ENCODE data around the gene GNG12. TPM values are rescaled to one million over a fixed set of nuclear protein-coding genes. Genes with fewer than 3 reads are reported as not detected.

GNG12 gene
- total RNA-seq, 1 experiment from 2014 or later = 23.7 TPM

DNA sequence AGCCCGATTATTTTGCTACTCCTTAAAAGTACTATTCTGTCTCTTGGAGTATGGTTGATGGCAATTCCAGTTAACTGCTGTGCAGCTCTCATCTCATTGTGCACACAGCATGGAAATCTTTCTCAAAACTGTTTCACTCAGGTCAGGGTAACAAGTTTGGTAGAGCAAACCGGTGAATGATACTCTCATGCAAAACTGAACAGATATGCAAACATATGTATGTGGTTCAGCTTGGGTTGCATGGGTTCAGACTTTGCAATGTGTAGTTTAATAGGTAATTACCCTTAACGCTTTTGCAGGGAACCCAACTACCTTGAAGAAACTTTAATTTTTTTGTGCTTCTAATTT, 146.1 kb downstream of the GNG12 start:
- DNase-seq (ENCODE audit: low spot score) (no peak), ATAC-seq (no peak)
- peaks cover 13% of the 10 kb centered on the region for H3K36me3 Mint-ChIP-seq
- peaks cover 28% of the 10 kb centered on the region for H3K4me1 Mint-ChIP-seq
- ChIA-PET CTCF (interaction anchor here (0.7 to 3.6 kb wide), 6 partner anchors 59 to 155 kb away, joined by 3 to 46 read pairs (median 4); no protein-coding TSS in a partner anchor), POLR2A (interaction anchor here (0.7 to 1.4 kb wide), 2 partner anchors 13 to 66 kb away, joined by 3 to 4 read pairs; no protein-coding TSS in a partner anchor)
- peak overlapping the region; percentile 88 for H3K4me3 Mint-ChIP-seq
- H3K9me3 Mint-ChIP-seq = no peaks in the 10 kb centered on the region
- TF ChIP-seq, protein P1, sequence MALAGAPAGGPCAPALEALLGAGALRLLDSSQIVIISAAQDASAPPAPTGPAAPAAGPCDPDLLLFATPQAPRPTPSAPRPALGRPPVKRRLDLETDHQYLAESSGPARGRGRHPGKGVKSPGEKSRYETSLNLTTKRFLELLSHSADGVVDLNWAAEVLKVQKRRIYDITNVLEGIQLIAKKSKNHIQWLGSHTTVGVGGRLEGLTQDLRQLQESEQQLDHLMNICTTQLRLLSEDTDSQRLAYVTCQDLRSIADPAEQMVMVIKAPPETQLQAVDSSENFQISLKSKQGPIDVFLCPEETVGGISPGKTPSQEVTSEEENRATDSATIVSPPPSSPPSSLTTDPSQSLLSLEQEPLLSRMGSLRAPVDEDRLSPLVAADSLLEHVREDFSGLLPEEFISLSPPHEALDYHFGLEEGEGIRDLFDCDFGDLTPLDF (CRISPR knock-in tag; IDR thresholded peaks at IDR 0.05) = no peak
- no peaks in the 10 kb centered on the region for H3K27me3 Mint-ChIP-seq (ENCODE audit: low read depth)
- peak overlapping the region; percentile 97; the same call in 1 of the 2 replicates for H3K27ac Mint-ChIP-seq

DNA sequence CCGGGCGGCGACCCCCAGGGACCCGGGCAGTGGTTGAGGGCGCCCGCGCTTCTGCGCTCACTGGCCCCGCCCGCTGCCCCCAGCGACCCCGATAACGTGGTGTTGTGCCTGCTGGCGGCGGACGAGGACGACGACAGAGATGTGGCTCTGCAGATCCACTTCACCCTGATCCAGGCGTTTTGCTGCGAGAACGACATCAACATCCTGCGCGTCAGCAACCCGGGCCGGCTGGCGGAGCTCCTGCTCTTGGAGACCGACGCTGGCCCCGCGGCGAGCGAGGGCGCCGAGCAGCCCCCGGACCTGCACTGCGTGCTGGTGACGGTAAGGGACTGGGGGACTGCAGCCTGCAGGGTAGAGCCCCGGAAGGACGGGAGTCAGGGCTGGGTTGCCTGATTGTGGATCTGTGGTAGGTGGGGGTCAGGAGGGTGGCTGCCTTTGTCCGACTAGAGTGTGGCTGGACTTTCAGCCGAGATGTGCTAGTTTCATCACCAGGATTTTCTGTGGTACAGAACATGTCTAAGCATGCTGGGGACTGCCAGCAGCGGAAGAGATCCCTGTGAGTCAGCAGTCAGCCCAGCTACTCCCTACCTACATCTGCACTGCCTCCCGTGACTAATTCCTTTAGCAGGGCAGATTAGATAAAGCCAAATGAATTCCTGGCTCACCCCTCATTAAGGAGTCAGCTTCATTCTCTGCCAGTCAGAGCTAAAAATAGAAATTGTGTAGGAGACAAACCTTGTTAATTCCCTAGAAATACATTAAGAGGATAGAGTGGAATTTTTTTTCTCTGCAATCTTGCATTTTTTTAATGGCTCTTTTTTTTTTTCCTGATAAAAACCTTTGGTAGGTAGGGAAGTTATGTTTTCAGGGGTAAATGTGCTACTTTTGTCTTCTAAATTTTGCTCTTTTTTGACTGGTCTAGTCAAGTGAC, 146.7 kb downstream of the GNG12 start:
- Mint-ChIP-seq H3K4me3 (peak overlapping the region; percentile 88), H3K27ac (peak overlapping the region; percentile 97), H3K9me3 (no peaks in the 10 kb centered on the region), H3K36me3 (peaks cover 13% of the 10 kb centered on the region), H3K27me3 (ENCODE audit: low read depth) (no peaks in the 10 kb centered on the region), H3K4me1 (peaks cover 28% of the 10 kb centered on the region)
- ATAC-seq (peak; percentile 5), DNase-seq (ENCODE audit: low spot score) (peak; percentile 65)
- POLR2A ChIA-PET = interaction anchor here (0.5 to 2.1 kb wide), 6 partner anchors 14 to 132 kb away, joined by 3 to 17 read pairs (median 4); no protein-coding TSS in a partner anchor
- CTCF ChIA-PET = interaction anchor here (0.6 to 3.6 kb wide), 8 partner anchors 10 to 154 kb away, joined by 3 to 46 read pairs (median 4); no protein-coding TSS in a partner anchor
- TF ChIP-seq, protein P2, sequence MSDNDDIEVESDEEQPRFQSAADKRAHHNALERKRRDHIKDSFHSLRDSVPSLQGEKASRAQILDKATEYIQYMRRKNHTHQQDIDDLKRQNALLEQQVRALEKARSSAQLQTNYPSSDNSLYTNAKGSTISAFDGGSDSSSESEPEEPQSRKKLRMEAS (CRISPR knock-in tag; IDR thresholded peaks at IDR 0.05) = peak; percentile 69; the same call in 1 of the 2 replicates
- TF ChIP-seq GABPB1 (CRISPR knock-in tag; IDR thresholded peaks at IDR 0.05) (peak; percentile 94), TEAD1 (CRISPR knock-in tag; IDR thresholded peaks at IDR 0.05) (peak; percentile 31; the same call in 1 of the 2 replicates), ETV6 (CRISPR knock-in tag; IDR thresholded peaks at IDR 0.05) (peak; percentile 76; the same call in 1 of the 2 replicates), FOXK1 (CRISPR knock-in tag; IDR thresholded peaks at IDR 0.05) (peak; percentile 68), KAT7 (CRISPR knock-in tag; IDR thresholded peaks at IDR 0.05; ENCODE audit: borderline replicate concordance) (0 out of 2 replicates have a peak, but pooled peaks have one; percentile 38), ZNF232 (CRISPR knock-in tag; IDR thresholded peaks at IDR 0.05) (peak; percentile 62; the same call in 1 of the 2 replicates), CREM (CRISPR knock-in tag; IDR thresholded peaks at IDR 0.05) (0 out of 2 replicates have a peak, but pooled peaks have one; percentile 17), ZNF121 (CRISPR knock-in tag; IDR thresholded peaks at IDR 0.05) (no peak), SMAD3 (CRISPR knock-in tag; IDR thresholded peaks at IDR 0.05; ENCODE audit: borderline replicate concordance) (0 out of 2 replicates have a peak, but pooled peaks have one; percentile 25), JUN (CRISPR knock-in tag; IDR thresholded peaks at IDR 0.05) (no peak; the same call in 1 of the 2 replicates)
- TF ChIP-seq, protein P1 (CRISPR knock-in tag; IDR thresholded peaks at IDR 0.05) = 0 out of 2 replicates have a peak, but pooled peaks have one; percentile 3
- TF ChIP-seq, protein P3, sequence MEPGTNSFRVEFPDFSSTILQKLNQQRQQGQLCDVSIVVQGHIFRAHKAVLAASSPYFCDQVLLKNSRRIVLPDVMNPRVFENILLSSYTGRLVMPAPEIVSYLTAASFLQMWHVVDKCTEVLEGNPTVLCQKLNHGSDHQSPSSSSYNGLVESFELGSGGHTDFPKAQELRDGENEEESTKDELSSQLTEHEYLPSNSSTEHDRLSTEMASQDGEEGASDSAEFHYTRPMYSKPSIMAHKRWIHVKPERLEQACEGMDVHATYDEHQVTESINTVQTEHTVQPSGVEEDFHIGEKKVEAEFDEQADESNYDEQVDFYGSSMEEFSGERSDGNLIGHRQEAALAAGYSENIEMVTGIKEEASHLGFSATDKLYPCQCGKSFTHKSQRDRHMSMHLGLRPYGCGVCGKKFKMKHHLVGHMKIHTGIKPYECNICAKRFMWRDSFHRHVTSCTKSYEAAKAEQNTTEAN (CRISPR knock-in tag; IDR thresholded peaks at IDR 0.05) = 0 out of 2 replicates have a peak, but pooled peaks have one; percentile 28
- TF ChIP-seq, protein P4, sequence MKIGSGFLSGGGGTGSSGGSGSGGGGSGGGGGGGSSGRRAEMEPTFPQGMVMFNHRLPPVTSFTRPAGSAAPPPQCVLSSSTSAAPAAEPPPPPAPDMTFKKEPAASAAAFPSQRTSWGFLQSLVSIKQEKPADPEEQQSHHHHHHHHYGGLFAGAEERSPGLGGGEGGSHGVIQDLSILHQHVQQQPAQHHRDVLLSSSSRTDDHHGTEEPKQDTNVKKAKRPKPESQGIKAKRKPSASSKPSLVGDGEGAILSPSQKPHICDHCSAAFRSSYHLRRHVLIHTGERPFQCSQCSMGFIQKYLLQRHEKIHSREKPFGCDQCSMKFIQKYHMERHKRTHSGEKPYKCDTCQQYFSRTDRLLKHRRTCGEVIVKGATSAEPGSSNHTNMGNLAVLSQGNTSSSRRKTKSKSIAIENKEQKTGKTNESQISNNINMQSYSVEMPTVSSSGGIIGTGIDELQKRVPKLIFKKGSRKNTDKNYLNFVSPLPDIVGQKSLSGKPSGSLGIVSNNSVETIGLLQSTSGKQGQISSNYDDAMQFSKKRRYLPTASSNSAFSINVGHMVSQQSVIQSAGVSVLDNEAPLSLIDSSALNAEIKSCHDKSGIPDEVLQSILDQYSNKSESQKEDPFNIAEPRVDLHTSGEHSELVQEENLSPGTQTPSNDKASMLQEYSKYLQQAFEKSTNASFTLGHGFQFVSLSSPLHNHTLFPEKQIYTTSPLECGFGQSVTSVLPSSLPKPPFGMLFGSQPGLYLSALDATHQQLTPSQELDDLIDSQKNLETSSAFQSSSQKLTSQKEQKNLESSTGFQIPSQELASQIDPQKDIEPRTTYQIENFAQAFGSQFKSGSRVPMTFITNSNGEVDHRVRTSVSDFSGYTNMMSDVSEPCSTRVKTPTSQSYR (CRISPR knock-in tag; IDR thresholded peaks at IDR 0.05) = 0 out of 2 replicates have a peak, but pooled peaks have one; percentile 12
- TF ChIP-seq, protein P5, sequence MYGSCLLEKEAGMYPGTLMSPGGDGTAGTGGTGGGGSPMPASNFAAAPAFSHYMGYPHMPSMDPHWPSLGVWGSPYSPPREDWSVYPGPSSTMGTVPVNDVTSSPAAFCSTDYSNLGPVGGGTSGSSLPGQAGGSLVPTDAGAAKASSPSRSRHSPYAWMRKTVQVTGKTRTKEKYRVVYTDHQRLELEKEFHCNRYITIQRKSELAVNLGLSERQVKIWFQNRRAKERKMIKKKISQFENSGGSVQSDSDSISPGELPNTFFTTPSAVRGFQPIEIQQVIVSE (CRISPR knock-in tag; IDR thresholded peaks at IDR 0.05; ENCODE audit: borderline replicate concordance) = no peak
- TF ChIP-seq, protein P6, sequence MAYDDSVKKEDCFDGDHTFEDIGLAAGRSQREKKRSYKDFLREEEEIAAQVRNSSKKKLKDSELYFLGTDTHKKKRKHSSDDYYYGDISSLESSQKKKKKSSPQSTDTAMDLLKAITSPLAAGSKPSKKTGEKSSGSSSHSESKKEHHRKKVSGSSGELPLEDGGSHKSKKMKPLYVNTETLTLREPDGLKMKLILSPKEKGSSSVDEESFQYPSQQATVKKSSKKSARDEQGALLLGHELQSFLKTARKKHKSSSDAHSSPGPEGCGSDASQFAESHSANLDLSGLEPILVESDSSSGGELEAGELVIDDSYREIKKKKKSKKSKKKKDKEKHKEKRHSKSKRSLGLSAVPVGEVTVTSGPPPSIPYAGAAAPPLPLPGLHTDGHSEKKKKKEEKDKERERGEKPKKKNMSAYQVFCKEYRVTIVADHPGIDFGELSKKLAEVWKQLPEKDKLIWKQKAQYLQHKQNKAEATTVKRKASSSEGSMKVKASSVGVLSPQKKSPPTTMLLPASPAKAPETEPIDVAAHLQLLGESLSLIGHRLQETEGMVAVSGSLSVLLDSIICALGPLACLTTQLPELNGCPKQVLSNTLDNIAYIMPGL (CRISPR knock-in tag; IDR thresholded peaks at IDR 0.05) = no peak; the same call in 1 of the 2 replicates
- TF ChIP-seq, protein P7, sequence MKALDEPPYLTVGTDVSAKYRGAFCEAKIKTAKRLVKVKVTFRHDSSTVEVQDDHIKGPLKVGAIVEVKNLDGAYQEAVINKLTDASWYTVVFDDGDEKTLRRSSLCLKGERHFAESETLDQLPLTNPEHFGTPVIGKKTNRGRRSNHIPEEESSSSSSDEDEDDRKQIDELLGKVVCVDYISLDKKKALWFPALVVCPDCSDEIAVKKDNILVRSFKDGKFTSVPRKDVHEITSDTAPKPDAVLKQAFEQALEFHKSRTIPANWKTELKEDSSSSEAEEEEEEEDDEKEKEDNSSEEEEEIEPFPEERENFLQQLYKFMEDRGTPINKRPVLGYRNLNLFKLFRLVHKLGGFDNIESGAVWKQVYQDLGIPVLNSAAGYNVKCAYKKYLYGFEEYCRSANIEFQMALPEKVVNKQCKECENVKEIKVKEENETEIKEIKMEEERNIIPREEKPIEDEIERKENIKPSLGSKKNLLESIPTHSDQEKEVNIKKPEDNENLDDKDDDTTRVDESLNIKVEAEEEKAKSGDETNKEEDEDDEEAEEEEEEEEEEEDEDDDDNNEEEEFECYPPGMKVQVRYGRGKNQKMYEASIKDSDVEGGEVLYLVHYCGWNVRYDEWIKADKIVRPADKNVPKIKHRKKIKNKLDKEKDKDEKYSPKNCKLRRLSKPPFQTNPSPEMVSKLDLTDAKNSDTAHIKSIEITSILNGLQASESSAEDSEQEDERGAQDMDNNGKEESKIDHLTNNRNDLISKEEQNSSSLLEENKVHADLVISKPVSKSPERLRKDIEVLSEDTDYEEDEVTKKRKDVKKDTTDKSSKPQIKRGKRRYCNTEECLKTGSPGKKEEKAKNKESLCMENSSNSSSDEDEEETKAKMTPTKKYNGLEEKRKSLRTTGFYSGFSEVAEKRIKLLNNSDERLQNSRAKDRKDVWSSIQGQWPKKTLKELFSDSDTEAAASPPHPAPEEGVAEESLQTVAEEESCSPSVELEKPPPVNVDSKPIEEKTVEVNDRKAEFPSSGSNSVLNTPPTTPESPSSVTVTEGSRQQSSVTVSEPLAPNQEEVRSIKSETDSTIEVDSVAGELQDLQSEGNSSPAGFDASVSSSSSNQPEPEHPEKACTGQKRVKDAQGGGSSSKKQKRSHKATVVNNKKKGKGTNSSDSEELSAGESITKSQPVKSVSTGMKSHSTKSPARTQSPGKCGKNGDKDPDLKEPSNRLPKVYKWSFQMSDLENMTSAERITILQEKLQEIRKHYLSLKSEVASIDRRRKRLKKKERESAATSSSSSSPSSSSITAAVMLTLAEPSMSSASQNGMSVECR (CRISPR knock-in tag; IDR thresholded peaks at IDR 0.05; ENCODE audit: borderline replicate concordance) = 0 out of 2 replicates have a peak, but pooled peaks have one; percentile 41
